Astrocyte (in vitro differentiated cells and primary cell): ENCODE results near the gene PPP1R13B. TPM values are rescaled to one million over a fixed set of nuclear protein-coding genes. Genes with fewer than 3 reads are reported as not detected.

Experiments used
- DNase-seq: peaks from one replicate; pipeline ENCODE4 v3.0.0-alpha.2; 2010; ENCODE audit warnings: low read depth
- FAIRE-seq: peaks from 2 replicates; lab custom pipeline; 2011; peaks lifted over from hg19 to GRCh38; lab: Jason Lieb, UNC
- H2AFZ ChIP-seq: 2 replicates; pipeline ENCODE4 v1.6.0; 2012; ENCODE audit warnings: low read depth, low read length, inconsistent platforms
- H3K27ac ChIP-seq: 2 replicates; pipeline ENCODE4 v1.5.1; 2011; ENCODE audit warnings: low read depth, low read length, inconsistent platforms
- H3K27me3 ChIP-seq: 2 replicates; pipeline ENCODE4 v1.6.0; 2011; ENCODE audit warnings: low read length, inconsistent platforms; ENCODE audit not compliant: insufficient read depth
- H3K36me3 ChIP-seq: 2 replicates; pipeline ENCODE4 v1.5.1; 2011; ENCODE audit warnings: low read length, inconsistent platforms; ENCODE audit not compliant: insufficient read depth
- H3K4me1 ChIP-seq: 2 replicates; pipeline ENCODE4 v1.5.1; 2011; ENCODE audit warnings: low read length, inconsistent platforms; ENCODE audit not compliant: insufficient read depth
- H3K4me2 ChIP-seq: 2 replicates; pipeline ENCODE4 v1.6.0; 2012; ENCODE audit warnings: low read length, inconsistent platforms
- H3K4me3 ChIP-seq: 2 replicates; pipeline ENCODE4 v1.5.1; 2011; ENCODE audit warnings: low read depth, mild to moderate bottlenecking, low read length, inconsistent platforms; ENCODE audit not compliant: insufficient read depth
- H3K79me2 ChIP-seq: 2 replicates; pipeline ENCODE4 v1.6.0; 2012; ENCODE audit warnings: mild to moderate bottlenecking, low read length, inconsistent platforms; ENCODE audit not compliant: insufficient read depth
- H3K9ac ChIP-seq: 2 replicates; pipeline ENCODE4 v1.6.0; 2012; ENCODE audit warnings: mild to moderate bottlenecking, low read length, inconsistent platforms
- H3K9me3 ChIP-seq: 2 replicates; pipeline ENCODE4 v1.5.1; 2012; ENCODE audit warnings: low read depth, mild to moderate bottlenecking, low read length, inconsistent platforms; ENCODE audit not compliant: insufficient read depth
- H4K20me1 ChIP-seq: 2 replicates; pipeline ENCODE4 v1.6.0; 2012; ENCODE audit warnings: low read length, inconsistent platforms; ENCODE audit not compliant: insufficient read depth
- H3K27ac Mint-ChIP-seq: one replicate; pipeline ENCODE4 v1.8.0; 2021; ENCODE audit warnings: mild to moderate bottlenecking, mixed read lengths; ENCODE audit not compliant: unreplicated experiment
- H3K27me3 Mint-ChIP-seq: one replicate; pipeline ENCODE4 v1.8.0; 2021; ENCODE audit warnings: low read depth, mixed read lengths; ENCODE audit not compliant: unreplicated experiment
- H3K36me3 Mint-ChIP-seq: one replicate; pipeline ENCODE4 v1.8.0; 2021; ENCODE audit warnings: low read depth, mixed read lengths; ENCODE audit not compliant: unreplicated experiment
- H3K4me1 Mint-ChIP-seq: one replicate; pipeline ENCODE4 v1.8.0; 2021; ENCODE audit warnings: low read depth, mixed read lengths; ENCODE audit not compliant: unreplicated experiment
- H3K4me3 Mint-ChIP-seq: one replicate; pipeline ENCODE4 v1.8.0; 2021; ENCODE audit warnings: mild to moderate bottlenecking, moderate library complexity, mixed read lengths; ENCODE audit not compliant: unreplicated experiment
- H3K9me3 Mint-ChIP-seq: one replicate; pipeline ENCODE4 v1.8.0; 2021; ENCODE audit warnings: mild to moderate bottlenecking, mixed read lengths; ENCODE audit not compliant: unreplicated experiment
- CTCF ChIP-seq: IDR thresholded peaks from 2 replicates; pipeline ENCODE4 v1.5.1; 2011; ENCODE audit warnings: low read depth, mild to moderate bottlenecking, inconsistent platforms, low read length, moderate library complexity; ENCODE audit not compliant: insufficient read depth
- EZH2 ChIP-seq: IDR thresholded peaks from 2 replicates; pipeline ENCODE4 v1.6.1; 2012; ENCODE audit warnings: mild to moderate bottlenecking, low read length, inconsistent platforms; ENCODE audit not compliant: insufficient read depth
- total RNA-seq: library from RNA; stranded (reverse); gene quantifications from 2 replicates; pipeline ENCODE4 v1.2.1, GENCODE V29; 2021

The PPP1R13B gene
- total RNA-seq, 1 donor from 2014 or later, result 7.0 TPM

GRCh38 chr14:103704708-103705107, 142.7 kb downstream of the PPP1R13B start:
- H3K4me2 ChIP-seq, result no peak overlapping the region
- no peaks in the 10 kb centered on the region for H3K27me3 ChIP-seq
- peaks cover 3% of the 10 kb centered on the region for H3K36me3 Mint-ChIP-seq
- H3K27me3 Mint-ChIP-seq, result no peaks in the 10 kb centered on the region
- no peak overlapping the region for H3K27ac ChIP-seq
- H3K4me1 Mint-ChIP-seq, result no peaks in the 10 kb centered on the region
- H3K9me3 Mint-ChIP-seq, result no peaks in the 10 kb centered on the region
- peaks cover 56% of the 10 kb centered on the region for H4K20me1 ChIP-seq
- no peaks in the 10 kb centered on the region for H3K9me3 ChIP-seq
- peaks cover 6% of the 10 kb centered on the region for H3K4me1 ChIP-seq
- no peak overlapping the region for H2AFZ ChIP-seq
- no peak for TF ChIP-seq EZH2
- no peak for TF ChIP-seq CTCF
- H3K36me3 ChIP-seq, result peaks cover 7% of the 10 kb centered on the region
- no peak overlapping the region for H3K9ac ChIP-seq
- no peak for DNase-seq
- H3K4me3 Mint-ChIP-seq, result no peak overlapping the region
- no peak overlapping the region for H3K27ac Mint-ChIP-seq
- H3K79me2 ChIP-seq, result peaks cover 7% of the 10 kb centered on the region
- no peak overlapping the region for H3K4me3 ChIP-seq
- no peak for FAIRE-seq

GRCh38 chr14:103703433-103704385, 143.7 kb downstream of the PPP1R13B start:
- peaks cover 6% of the 10 kb centered on the region for H3K4me1 ChIP-seq
- FAIRE-seq (no peak), DNase-seq (no peak)
- no peaks in the 10 kb centered on the region for H3K27me3 ChIP-seq
- H2AFZ ChIP-seq, result no peak overlapping the region
- H3K4me2 ChIP-seq, result no peak overlapping the region
- H3K9me3 ChIP-seq, result no peaks in the 10 kb centered on the region
- H3K79me2 ChIP-seq, result peaks cover 15% of the 10 kb centered on the region
- H3K27me3 Mint-ChIP-seq, result no peaks in the 10 kb centered on the region
- H3K27ac Mint-ChIP-seq, result peak overlapping the region; percentile 87
- H3K4me3 ChIP-seq, result no peak overlapping the region
- peaks cover 7% of the 10 kb centered on the region for H3K36me3 ChIP-seq
- H3K36me3 Mint-ChIP-seq, result peaks cover 3% of the 10 kb centered on the region
- no peak overlapping the region for H3K27ac ChIP-seq
- H3K4me1 Mint-ChIP-seq, result no peaks in the 10 kb centered on the region
- TF ChIP-seq CTCF (no peak), EZH2 (no peak)
- no peak overlapping the region for H3K9ac ChIP-seq
- H3K4me3 Mint-ChIP-seq, result no peak overlapping the region
- no peaks in the 10 kb centered on the region for H3K9me3 Mint-ChIP-seq
- peaks cover 61% of the 10 kb centered on the region for H4K20me1 ChIP-seq
